Smooth muscle cell (in vitro differentiated cells): Measurements from ENCODE around the gene PEPD. TPM values are rescaled to one million over a fixed set of nuclear protein-coding genes. Genes with fewer than 3 reads are reported as not detected.

Source experiments
- DNase-seq: peaks from one replicate; lab custom pipeline; 2025; ENCODE audit not compliant: unreplicated experiment; lab: John Stamatoyannopoulos, UW
- H2AFZ ChIP-seq: fragments of 200-600 bp; sonication (generic); 2 replicates; pipeline ENCODE4 v1.6.0; 2016; ENCODE audit warnings: antibody characterized with exemption, low read depth, mild to moderate bottlenecking
- H3F3A ChIP-seq: fragments of 200-600 bp; sonication (generic); 2 replicates; pipeline ENCODE4 v1.6.0; 2017; ENCODE audit warnings: antibody characterized with exemption, low read depth
- H3K27ac ChIP-seq: fragments of 200-600 bp; sonication (generic); 2 replicates; pipeline ENCODE4 v1.5.1; 2016; ENCODE audit warnings: low read depth, mild to moderate bottlenecking
- H3K27me3 ChIP-seq: fragments of 200-600 bp; sonication (generic); 2 replicates; pipeline ENCODE4 v1.6.1; 2016; ENCODE audit warnings: low read depth, mild to moderate bottlenecking
- H3K36me3 ChIP-seq: fragments of 200-600 bp; sonication (generic); 2 replicates; pipeline ENCODE4 v1.5.1; 2016; ENCODE audit warnings: low read depth
- H3K4me1 ChIP-seq: fragments of 200-600 bp; sonication (generic); 2 replicates; pipeline ENCODE4 v1.5.1; 2016; ENCODE audit warnings: low read depth
- H3K4me2 ChIP-seq: fragments of 200-600 bp; sonication (generic); 2 replicates; pipeline ENCODE4 v1.6.0; 2016; ENCODE audit warnings: mild to moderate bottlenecking
- H3K4me3 ChIP-seq: fragments of 200-600 bp; sonication (generic); 2 replicates; pipeline ENCODE4 v1.5.1; 2016; ENCODE audit warnings: mild to moderate bottlenecking
- H3K79me2 ChIP-seq: fragments of 200-600 bp; sonication (generic); 2 replicates; pipeline ENCODE4 v1.6.0; 2016; ENCODE audit warnings: low read depth, mild to moderate bottlenecking
- H3K9ac ChIP-seq: fragments of 200-600 bp; sonication (generic); 2 replicates; pipeline ENCODE4 v1.6.0; 2016; ENCODE audit warnings: low read depth
- H3K9me3 ChIP-seq: fragments of 200-600 bp; sonication (generic); replicated peaks from 2 replicates; pipeline ENCODE4 v1.5.1; 2016; ENCODE audit warnings: low read depth
- H4K20me1 ChIP-seq: fragments of 200-600 bp; sonication (generic); 2 replicates; pipeline ENCODE4 v1.6.0; 2016; ENCODE audit warnings: low read depth
- CTCF ChIP-seq: fragments of 200-600 bp; sonication (generic); IDR thresholded peaks from 2 replicates; pipeline ENCODE4 v1.5.1; 2017; ENCODE audit warnings: borderline replicate concordance, mild to moderate bottlenecking, antibody characterized with exemption; ENCODE audit not compliant: insufficient read depth, poor library complexity, severe bottlenecking
- WGBS: methylation state at CpG from one replicate; pipeline ENCODE4 v1.1.7; 2016; ENCODE audit warnings: low lambda C conversion rate; 5-methylcytosine and 5-hydroxymethylcytosine counted together
- polyA plus RNA-seq: library from polyadenylated mRNA; unstranded; fragments of >200 nt; fragmentation: Nextera tagmentation; extraction: Ambion mirVana; gene quantifications from 2 replicates; pipeline ENCODE4 v1.2.1, GENCODE V29; 2016
- total RNA-seq: library from RNA; depleted of rRNA; stranded (reverse); fragments of >200 nt; gene quantifications from 2 replicates; pipeline ENCODE4 v1.2.3, GENCODE V29; 2014

PEPD gene
- total and polyA plus RNA-seq, 2 experiments from 2014 or later: 57.2 to 70.4 TPM

- H3K9ac ChIP-seq: no peak overlapping the region
- no peaks in the 10 kb centered on the region for H3K9me3 ChIP-seq
- WGBS: 88% methylated on average over 2 of the region's 2 CpGs
- H3F3A ChIP-seq: no peaks in the 10 kb centered on the region
- H3K36me3 ChIP-seq: no peaks in the 10 kb centered on the region
- no peak overlapping the region for H2AFZ ChIP-seq
- no peak overlapping the region for H3K4me3 ChIP-seq
- H3K27ac ChIP-seq: no peak overlapping the region
- DNase-seq: no peak
- H3K4me2 ChIP-seq: no peak overlapping the region
- H3K4me1 ChIP-seq: peaks cover 12% of the 10 kb centered on the region
- TF ChIP-seq CTCF: no peak
- H3K79me2 ChIP-seq: no peaks in the 10 kb centered on the region
- H4K20me1 ChIP-seq: no peaks in the 10 kb centered on the region
- H3K27me3 ChIP-seq: peaks cover 3% of the 10 kb centered on the region
These were observed 6.8 kb upstream of the PEPD start for GRCh38 chr19:33528404-33528803.

DNA sequence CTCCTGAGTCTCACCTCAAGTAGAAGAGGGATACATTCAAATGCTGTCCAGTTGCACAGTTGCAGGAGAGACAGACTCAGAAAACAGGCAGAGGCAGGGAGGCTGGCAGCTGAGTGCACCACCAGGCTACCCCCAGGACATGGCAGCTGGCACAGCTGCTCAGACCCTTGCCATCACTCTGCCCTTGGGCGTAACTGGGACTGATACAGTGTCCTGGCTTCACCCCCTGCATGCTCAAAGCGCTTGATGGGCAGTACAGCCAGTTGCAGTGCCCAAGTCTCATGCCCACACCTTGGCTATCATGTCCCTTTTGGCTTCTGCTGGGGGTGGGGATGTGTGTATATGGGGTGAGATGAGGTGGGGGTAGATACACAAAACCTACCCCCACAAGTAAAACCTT, 5.5 kb upstream of the PEPD start:
- peaks cover 8% of the 10 kb centered on the region for H3K4me1 ChIP-seq
- WGBS: 85% methylated on average over 2 of the region's 2 CpGs
- TF ChIP-seq CTCF: no peak

DNA sequence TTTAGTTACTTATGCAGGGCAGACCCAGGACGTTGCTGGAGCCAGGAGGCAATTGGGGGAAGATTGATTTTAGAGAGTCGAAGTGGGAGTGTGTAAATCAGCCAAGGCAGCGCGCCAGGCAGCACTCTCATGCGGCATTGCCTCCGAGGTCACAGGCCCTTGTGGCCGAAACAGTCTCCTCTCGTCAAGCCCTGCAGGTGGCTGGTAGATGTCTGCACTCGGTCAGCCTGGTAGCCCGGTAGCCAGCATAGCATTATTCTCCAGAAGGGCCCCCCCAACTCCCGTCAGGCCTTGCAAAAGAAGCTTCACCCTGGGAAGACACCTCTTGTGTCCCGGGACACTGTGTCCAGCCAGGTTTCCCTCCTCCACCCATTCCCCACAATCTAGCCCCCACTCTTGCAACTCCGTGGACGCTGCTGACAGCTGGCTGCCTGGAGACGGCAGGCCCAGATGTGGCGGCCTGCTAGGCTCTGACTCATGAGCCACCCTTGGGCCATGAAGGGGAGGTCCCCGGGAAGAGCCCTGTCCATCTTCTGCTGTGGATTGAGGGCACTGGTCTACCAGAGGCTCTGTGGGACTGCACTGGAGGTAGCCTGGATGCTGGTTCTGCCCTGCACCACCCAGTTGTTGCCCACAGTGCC, 2.6 kb upstream of the PEPD start:
- Histone ChIP-seq H3K79me2 (no peaks in the 10 kb centered on the region), H3K4me3 (no peak overlapping the region), H3K27me3 (peaks cover 3% of the 10 kb centered on the region), H3K36me3 (no peaks in the 10 kb centered on the region), H2AFZ (no peak overlapping the region), H3K9me3 (no peaks in the 10 kb centered on the region), H3K27ac (no peak overlapping the region), H3F3A (no peaks in the 10 kb centered on the region), H3K4me2 (no peak overlapping the region), H4K20me1 (no peaks in the 10 kb centered on the region), H3K4me1 (peaks cover 10% of the 10 kb centered on the region), H3K9ac (no peak overlapping the region)
- WGBS: 88% methylated on average over 17 of the region's 17 CpGs
- no peak for DNase-seq
- no peak for TF ChIP-seq CTCF

More for the DNA sequence above, 5.5 kb upstream of the PEPD start:
- H3K27ac ChIP-seq: no peak overlapping the region
- DNase-seq: no peak
- H4K20me1 ChIP-seq: no peaks in the 10 kb centered on the region
- H3K9me3 ChIP-seq: no peaks in the 10 kb centered on the region
- H3K36me3 ChIP-seq: no peaks in the 10 kb centered on the region
- H3K9ac ChIP-seq: no peak overlapping the region
- H3K27me3 ChIP-seq: peaks cover 3% of the 10 kb centered on the region
- H2AFZ ChIP-seq: no peak overlapping the region
- H3K4me2 ChIP-seq: no peak overlapping the region
- no peaks in the 10 kb centered on the region for H3K79me2 ChIP-seq
- H3F3A ChIP-seq: no peaks in the 10 kb centered on the region
- no peak overlapping the region for H3K4me3 ChIP-seq

DNA sequence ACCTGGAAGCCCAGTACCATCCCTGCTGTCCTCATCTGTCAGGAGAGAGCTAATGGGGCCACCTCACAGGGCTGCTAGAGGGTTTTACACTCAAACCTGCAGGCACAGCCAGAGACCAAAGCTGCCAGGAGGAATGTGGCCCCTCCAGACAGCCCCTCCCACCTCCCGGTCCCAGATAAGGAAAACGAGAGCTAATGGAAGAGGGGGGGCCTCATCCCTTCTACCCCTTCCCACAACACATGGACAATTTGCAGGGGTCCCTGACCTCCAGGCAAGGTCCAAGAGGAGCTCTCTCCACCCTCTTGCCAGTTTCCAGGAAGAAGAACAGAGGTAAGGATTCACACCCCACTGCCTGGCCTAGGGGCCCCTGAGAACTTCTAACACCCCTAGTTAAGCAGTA, 1.6 kb upstream of the PEPD start:
- Histone ChIP-seq H4K20me1 (no peaks in the 10 kb centered on the region), H3K4me2 (no peak overlapping the region), H3K4me1 (peaks cover 13% of the 10 kb centered on the region), H3K27me3 (peaks cover 3% of the 10 kb centered on the region), H3F3A (no peaks in the 10 kb centered on the region), H3K36me3 (no peaks in the 10 kb centered on the region), H3K9ac (no peak overlapping the region), H2AFZ (no peak overlapping the region), H3K4me3 (no peak overlapping the region), H3K9me3 (no peaks in the 10 kb centered on the region), H3K27ac (no peak overlapping the region), H3K79me2 (no peaks in the 10 kb centered on the region)
- 50% methylated on average over 2 of the region's 2 CpGs for WGBS
- TF ChIP-seq CTCF: no peak
- no peak for DNase-seq
